ENCODE results near the gene PLSCR4.

Gene PLSCR4

GRCh38 chr3:146172586-146172985 lies 78.3 kb downstream of the PLSCR4 start:
- no peaks in the 10 kb centered on the region for H3K4me1 ChIP-seq (ENCODE audit: insufficient read depth, low read length)
- no peaks in the 10 kb centered on the region for H3K36me3 ChIP-seq (ENCODE audit: insufficient read depth, low read length)
- no peak overlapping the region for H2AFZ ChIP-seq (ENCODE audit: low read depth, low read length)

GRCh38 chr3:146170591-146170990 lies 80.3 kb downstream of the PLSCR4 start:
- Histone ChIP-seq H2AFZ (ENCODE audit: low read depth, low read length) (no peak overlapping the region), H3K27me3 (ENCODE audit: insufficient read depth, low read length) (no peaks in the 10 kb centered on the region), H3K36me3 (ENCODE audit: insufficient read depth, low read length) (no peaks in the 10 kb centered on the region), H3K4me3 (ENCODE audit: low read length) (no peak overlapping the region), H3K4me1 (ENCODE audit: insufficient read depth, low read length) (no peaks in the 10 kb centered on the region), H3K9me3 (ENCODE audit: low read length) (no peaks in the 10 kb centered on the region)

More at GRCh38 chr3:146172586-146172985, 78.3 kb downstream of the PLSCR4 start:
- H3K27me3 ChIP-seq (ENCODE audit: insufficient read depth, low read length) = no peaks in the 10 kb centered on the region
- H3K4me3 ChIP-seq (ENCODE audit: low read length) = no peak overlapping the region
- H3K9me3 ChIP-seq (ENCODE audit: low read length) = no peaks in the 10 kb centered on the region

GRCh38 chr3:146169891-146170290 lies 81.0 kb downstream of the PLSCR4 start:
- H2AFZ ChIP-seq (ENCODE audit: low read depth, low read length) = no peak overlapping the region
- no peaks in the 10 kb centered on the region for H3K27me3 ChIP-seq (ENCODE audit: insufficient read depth, low read length)
- H3K36me3 ChIP-seq (ENCODE audit: insufficient read depth, low read length) = no peaks in the 10 kb centered on the region
- no peak overlapping the region for H3K4me3 ChIP-seq (ENCODE audit: low read length)
- H3K9me3 ChIP-seq (ENCODE audit: low read length) = peaks cover 1% of the 10 kb centered on the region
- no peaks in the 10 kb centered on the region for H3K4me1 ChIP-seq (ENCODE audit: insufficient read depth, low read length)

- Histone ChIP-seq H3K27me3 (ENCODE audit: insufficient read depth, low read length) (no peaks in the 10 kb centered on the region), H3K9me3 (ENCODE audit: low read length) (peaks cover 2% of the 10 kb centered on the region), H3K4me3 (ENCODE audit: low read length) (no peak overlapping the region), H3K36me3 (ENCODE audit: insufficient read depth, low read length) (no peaks in the 10 kb centered on the region), H3K4me1 (ENCODE audit: insufficient read depth, low read length) (no peaks in the 10 kb centered on the region), H2AFZ (ENCODE audit: low read depth, low read length) (no peak overlapping the region)
Measured at GRCh38 chr3:146166826-146167225, 84.1 kb downstream of the PLSCR4 start.

GRCh38 chr3:146166415-146166821 lies 84.5 kb downstream of the PLSCR4 start:
- H2AFZ ChIP-seq (ENCODE audit: low read depth, low read length) = no peak overlapping the region
- H3K4me1 ChIP-seq (ENCODE audit: insufficient read depth, low read length) = no peaks in the 10 kb centered on the region
- no peaks in the 10 kb centered on the region for H3K36me3 ChIP-seq (ENCODE audit: insufficient read depth, low read length)
- no peaks in the 10 kb centered on the region for H3K27me3 ChIP-seq (ENCODE audit: insufficient read depth, low read length)
- H3K4me3 ChIP-seq (ENCODE audit: low read length) = no peak overlapping the region
- H3K9me3 ChIP-seq (ENCODE audit: low read length) = peaks cover 2% of the 10 kb centered on the region

- Histone ChIP-seq H3K4me1 (ENCODE audit: insufficient read depth, low read length) (no peaks in the 10 kb centered on the region), H2AFZ (ENCODE audit: low read depth, low read length) (no peak overlapping the region), H3K9me3 (ENCODE audit: low read length) (peaks cover 2% of the 10 kb centered on the region), H3K4me3 (ENCODE audit: low read length) (no peak overlapping the region), H3K36me3 (ENCODE audit: insufficient read depth, low read length) (no peaks in the 10 kb centered on the region), H3K27me3 (ENCODE audit: insufficient read depth, low read length) (no peaks in the 10 kb centered on the region)
Measured at GRCh38 chr3:146165877-146166276, 85.0 kb downstream of the PLSCR4 start.

GRCh38 chr3:146164971-146165769 lies 85.7 kb downstream of the PLSCR4 start:
- Histone ChIP-seq H2AFZ (ENCODE audit: low read depth, low read length) (no peak overlapping the region), H3K27me3 (ENCODE audit: insufficient read depth, low read length) (no peaks in the 10 kb centered on the region), H3K4me3 (ENCODE audit: low read length) (no peak overlapping the region), H3K4me1 (ENCODE audit: insufficient read depth, low read length) (no peaks in the 10 kb centered on the region), H3K36me3 (ENCODE audit: insufficient read depth, low read length) (no peaks in the 10 kb centered on the region), H3K9me3 (ENCODE audit: low read length) (peaks cover 2% of the 10 kb centered on the region)

- H3K4me1 ChIP-seq (ENCODE audit: insufficient read depth, low read length) = no peaks in the 10 kb centered on the region
Measured at GRCh38 chr3:146164506-146164905, 86.4 kb downstream of the PLSCR4 start.

GRCh38 chr3:146164071-146164470 lies 86.8 kb downstream of the PLSCR4 start:
- H3K4me3 ChIP-seq (ENCODE audit: low read length) = no peak overlapping the region
- H3K9me3 ChIP-seq (ENCODE audit: low read length) = peaks cover 2% of the 10 kb centered on the region
- H3K4me1 ChIP-seq (ENCODE audit: insufficient read depth, low read length) = no peaks in the 10 kb centered on the region
- no peaks in the 10 kb centered on the region for H3K27me3 ChIP-seq (ENCODE audit: insufficient read depth, low read length)
- H2AFZ ChIP-seq (ENCODE audit: low read depth, low read length) = no peak overlapping the region
- no peaks in the 10 kb centered on the region for H3K36me3 ChIP-seq (ENCODE audit: insufficient read depth, low read length)

More at GRCh38 chr3:146164506-146164905, 86.4 kb downstream of the PLSCR4 start:
- H3K36me3 ChIP-seq (ENCODE audit: insufficient read depth, low read length) = no peaks in the 10 kb centered on the region
- H3K27me3 ChIP-seq (ENCODE audit: insufficient read depth, low read length) = no peaks in the 10 kb centered on the region
- H2AFZ ChIP-seq (ENCODE audit: low read depth, low read length) = no peak overlapping the region
- H3K4me3 ChIP-seq (ENCODE audit: low read length) = no peak overlapping the region
- H3K9me3 ChIP-seq (ENCODE audit: low read length) = peaks cover 2% of the 10 kb centered on the region

- no peak overlapping the region for H3K4me3 ChIP-seq (ENCODE audit: low read length)
- no peak overlapping the region for H2AFZ ChIP-seq (ENCODE audit: low read depth, low read length)
- peaks cover 2% of the 10 kb centered on the region for H3K9me3 ChIP-seq (ENCODE audit: low read length)
- no peaks in the 10 kb centered on the region for H3K27me3 ChIP-seq (ENCODE audit: insufficient read depth, low read length)
- H3K4me1 ChIP-seq (ENCODE audit: insufficient read depth, low read length) = no peaks in the 10 kb centered on the region
- H3K36me3 ChIP-seq (ENCODE audit: insufficient read depth, low read length) = no peaks in the 10 kb centered on the region
Measured at GRCh38 chr3:146163584-146163983, 87.3 kb downstream of the PLSCR4 start.

- no peaks in the 10 kb centered on the region for H3K36me3 ChIP-seq (ENCODE audit: insufficient read depth, low read length)
- peaks cover 2% of the 10 kb centered on the region for H3K9me3 ChIP-seq (ENCODE audit: low read length)
- no peak overlapping the region for H2AFZ ChIP-seq (ENCODE audit: low read depth, low read length)
- no peaks in the 10 kb centered on the region for H3K27me3 ChIP-seq (ENCODE audit: insufficient read depth, low read length)
- H3K4me1 ChIP-seq (ENCODE audit: insufficient read depth, low read length) = no peaks in the 10 kb centered on the region
- H3K4me3 ChIP-seq (ENCODE audit: low read length) = no peak overlapping the region
Measured at GRCh38 chr3:146162561-146162960, 88.3 kb downstream of the PLSCR4 start.

- Histone ChIP-seq H3K27me3 (ENCODE audit: insufficient read depth, low read length) (no peaks in the 10 kb centered on the region), H3K36me3 (ENCODE audit: insufficient read depth, low read length) (no peaks in the 10 kb centered on the region), H3K9me3 (ENCODE audit: low read length) (peaks cover 2% of the 10 kb centered on the region), H3K4me1 (ENCODE audit: insufficient read depth, low read length) (no peaks in the 10 kb centered on the region), H2AFZ (ENCODE audit: low read depth, low read length) (peak overlapping the region; percentile 97), H3K4me3 (ENCODE audit: low read length) (peak overlapping the region; percentile 56)
Measured at GRCh38 chr3:146161663-146162002, 89.3 kb downstream of the PLSCR4 start.

GRCh38 chr3:146160964-146161662 lies 89.8 kb downstream of the PLSCR4 start, which contains the start of gene PLOD2:
Gene PLOD2 (minus strand): TSS chr3:146161184. CDS start chr3:146160989, 195 bp downstream.
- Histone ChIP-seq H3K36me3 (ENCODE audit: insufficient read depth, low read length) (no peaks in the 10 kb centered on the region), H3K27me3 (ENCODE audit: insufficient read depth, low read length) (no peaks in the 10 kb centered on the region), H3K4me1 (ENCODE audit: insufficient read depth, low read length) (no peaks in the 10 kb centered on the region), H2AFZ (ENCODE audit: low read depth, low read length) (peak within 1 kb of the TSS; percentile 97), H3K9me3 (ENCODE audit: low read length) (peaks cover 2% of the 10 kb centered on the region), H3K4me3 (ENCODE audit: low read length) (peak within 1 kb of the TSS; percentile 56)

Measured in neuron (in vitro differentiated cells).